ENCODE measurements around the gene SCG5. TPM values are rescaled to one million over a fixed set of nuclear protein-coding genes. Genes with fewer than 3 reads are reported as not detected.
A peak's percentile ranks its signal among the peaks of the same experiment; 100 is the strongest.

The SCG5 gene
- total and polyA plus RNA-seq, 2 donors (not counting 1 experiment from before 2014, with no cell fraction given) = 0.18 TPM; not detected in 1

DNA sequence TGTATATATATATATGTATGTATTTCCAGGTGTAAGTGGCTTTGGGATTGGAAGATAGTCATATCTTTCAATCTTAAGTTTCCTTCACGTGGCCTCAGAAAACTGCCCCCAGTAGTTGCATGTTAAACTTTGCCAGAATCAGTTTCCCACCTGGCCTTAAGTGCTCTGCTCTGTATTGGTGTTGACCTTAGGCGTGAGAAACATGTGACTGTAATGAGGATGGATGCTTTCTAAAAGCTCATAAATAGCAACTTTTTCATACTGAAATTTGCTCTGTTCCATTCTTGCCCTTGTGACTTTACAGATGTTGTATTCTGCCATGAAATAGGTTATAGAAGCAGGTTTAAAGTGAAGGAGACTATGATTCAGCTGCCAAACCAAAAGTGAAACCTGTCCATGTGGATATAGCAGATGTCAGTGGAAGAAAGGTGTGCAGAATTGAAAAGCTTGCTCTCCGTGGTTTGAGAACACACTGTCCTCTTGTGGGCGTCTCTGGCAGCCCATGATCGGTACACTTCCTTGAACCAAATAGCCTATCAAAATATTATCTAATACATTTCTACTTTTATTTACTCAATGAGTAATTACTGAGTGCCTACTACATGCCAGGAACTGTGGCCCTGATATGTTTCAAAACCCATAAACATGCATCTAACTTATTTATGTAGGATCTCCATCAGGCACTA lies 15.8 kb downstream of the SCG5 start:
- H3K4me1 ChIP-seq (ENCODE audit: control insufficient read depth in 2 of 2, insufficient read depth in 2 of 2, low read length in 2 of 2) = no peaks in the 10 kb centered on the region
- H4K20me1 ChIP-seq (ENCODE audit: control insufficient read depth, insufficient read depth, low read length, poor library complexity, severe bottlenecking) = no peaks in the 10 kb centered on the region
- Mint-ChIP-seq H3K4me3 (no peak overlapping the region), H3K4me1 (peaks cover 3% of the 10 kb centered on the region), H3K27ac (no peak overlapping the region), H3K9me3 (ENCODE audit: insufficient read depth) (no peaks in the 10 kb centered on the region), H3K27me3 (no peaks in the 10 kb centered on the region)
- H3K4me3 ChIP-seq (ENCODE audit: control extremely low read depth in 1 of 5, extremely low read depth in 1 of 5, insufficient read depth in 1 of 5, low read depth in 2 of 5, low read length in 4 of 5) = no peak overlapping the region
- no peak for DNase-seq
- ChIA-PET POLR2A (no interaction called here), CTCF (interaction anchor here (1.2 to 2.3 kb wide), 3 partner anchors 298 to 338 kb away, joined by 3 to 9 read pairs (median 4); no protein-coding TSS in a partner anchor)
- TF ChIP-seq, protein P1, sequence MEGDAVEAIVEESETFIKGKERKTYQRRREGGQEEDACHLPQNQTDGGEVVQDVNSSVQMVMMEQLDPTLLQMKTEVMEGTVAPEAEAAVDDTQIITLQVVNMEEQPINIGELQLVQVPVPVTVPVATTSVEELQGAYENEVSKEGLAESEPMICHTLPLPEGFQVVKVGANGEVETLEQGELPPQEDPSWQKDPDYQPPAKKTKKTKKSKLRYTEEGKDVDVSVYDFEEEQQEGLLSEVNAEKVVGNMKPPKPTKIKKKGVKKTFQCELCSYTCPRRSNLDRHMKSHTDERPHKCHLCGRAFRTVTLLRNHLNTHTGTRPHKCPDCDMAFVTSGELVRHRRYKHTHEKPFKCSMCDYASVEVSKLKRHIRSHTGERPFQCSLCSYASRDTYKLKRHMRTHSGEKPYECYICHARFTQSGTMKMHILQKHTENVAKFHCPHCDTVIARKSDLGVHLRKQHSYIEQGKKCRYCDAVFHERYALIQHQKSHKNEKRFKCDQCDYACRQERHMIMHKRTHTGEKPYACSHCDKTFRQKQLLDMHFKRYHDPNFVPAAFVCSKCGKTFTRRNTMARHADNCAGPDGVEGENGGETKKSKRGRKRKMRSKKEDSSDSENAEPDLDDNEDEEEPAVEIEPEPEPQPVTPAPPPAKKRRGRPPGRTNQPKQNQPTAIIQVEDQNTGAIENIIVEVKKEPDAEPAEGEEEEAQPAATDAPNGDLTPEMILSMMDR (IDR thresholded peaks at IDR 0.05) = no peak
- TF ChIP-seq EZH2 (IDR thresholded peaks at IDR 0.05; ENCODE audit: borderline replicate concordance, insufficient read depth, low read depth, low read length, poor library complexity, severe bottlenecking) = no peak
- intact Hi-C loops (cut with micrococcal nuclease) = no loop called here
- peak overlapping the region; percentile 5 for H3K4me2 ChIP-seq (replicated peaks; ENCODE audit: low read depth, low read length, poor library complexity, severe bottlenecking)
- 20% methylated on average over 1 of the region's 5 CpGs for WGBS (ENCODE audit: insufficient coverage)
- no peak for ATAC-seq (ENCODE audit: low read depth)
- H2AFZ ChIP-seq (ENCODE audit: insufficient read depth, low read depth, low read length, poor library complexity, severe bottlenecking) = peak overlapping the region; percentile 56
- no peaks in the 10 kb centered on the region for H3K36me3 ChIP-seq (replicated peaks in 1 of 2; ENCODE audit: control extremely low read depth in 1 of 2, control insufficient read depth in 1 of 2, extremely low read depth in 1 of 2, insufficient read depth in 2 of 2, low read length in 1 of 2)
- H3K27me3 ChIP-seq (replicated peaks in 1 of 4; ENCODE audit: control extremely low read depth in 1 of 4, control insufficient read depth in 3 of 4, insufficient read depth in 4 of 4, low read length in 3 of 4) = no peaks in the 10 kb centered on the region
- no peak overlapping the region for H3K27ac ChIP-seq (ENCODE audit: low read length in 2 of 2)
- H3K79me2 ChIP-seq (ENCODE audit: control insufficient read depth, insufficient read depth, low read length) = no peaks in the 10 kb centered on the region
- no peak overlapping the region for H3K9ac ChIP-seq (ENCODE audit: low read length)
- H3K9me3 ChIP-seq (ENCODE audit: control extremely low read depth in 1 of 3, control insufficient read depth in 2 of 3, insufficient read depth in 1 of 3, low read length in 2 of 3) = no peaks in the 10 kb centered on the region

DNA sequence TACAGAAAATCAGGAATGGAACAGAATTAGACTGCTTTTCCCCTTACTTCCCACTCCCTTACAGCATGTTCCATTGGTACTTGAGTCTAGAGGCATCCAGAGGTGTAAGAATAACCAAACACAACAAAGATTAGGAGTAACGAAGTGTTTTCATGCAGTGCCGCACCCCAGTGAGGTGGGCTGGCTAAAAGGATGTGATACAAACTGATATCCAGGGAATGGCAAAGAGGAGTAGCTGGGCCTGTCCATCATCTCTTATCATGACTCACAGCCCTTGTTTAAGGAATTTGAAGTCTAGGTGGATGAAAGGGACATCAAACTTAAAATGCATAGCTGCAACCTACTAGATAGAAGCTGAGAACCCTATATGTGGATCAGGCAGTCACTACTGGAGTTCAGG lies 16.4 kb downstream of the SCG5 start:
- ATAC-seq (ENCODE audit: low read depth) = no peak
- WGBS (ENCODE audit: insufficient coverage) = no CpG with 5 or more reads among the region's 2 CpGs
- intact Hi-C loops (cut with micrococcal nuclease) = no loop called here

More for the DNA sequence above, 16.4 kb downstream of the SCG5 start:
- Mint-ChIP-seq H3K27me3 (no peaks in the 10 kb centered on the region), H3K27ac (no peak overlapping the region), H3K4me3 (no peak overlapping the region), H3K4me1 (peaks cover 3% of the 10 kb centered on the region), H3K9me3 (ENCODE audit: insufficient read depth) (no peaks in the 10 kb centered on the region)
- no peak for TF ChIP-seq EZH2 (IDR thresholded peaks at IDR 0.05; ENCODE audit: borderline replicate concordance, insufficient read depth, low read depth, low read length, poor library complexity, severe bottlenecking)
- TF ChIP-seq, protein P1 (IDR thresholded peaks at IDR 0.05) = no peak
- no peaks in the 10 kb centered on the region for H3K36me3 ChIP-seq (replicated peaks in 1 of 2; ENCODE audit: control extremely low read depth in 1 of 2, control insufficient read depth in 1 of 2, extremely low read depth in 1 of 2, insufficient read depth in 2 of 2, low read length in 1 of 2)
- DNase-seq = no peak
- H4K20me1 ChIP-seq (ENCODE audit: control insufficient read depth, insufficient read depth, low read length, poor library complexity, severe bottlenecking) = no peaks in the 10 kb centered on the region
- CTCF ChIA-PET = interaction anchor here (1.2 to 3.1 kb wide), 4 partner anchors 298 to 339 kb away, joined by 3 to 18 read pairs (median 6); no protein-coding TSS in a partner anchor
- no peaks in the 10 kb centered on the region for H3K9me3 ChIP-seq (ENCODE audit: control extremely low read depth in 1 of 3, control insufficient read depth in 2 of 3, insufficient read depth in 1 of 3, low read length in 2 of 3)
- H2AFZ ChIP-seq (ENCODE audit: insufficient read depth, low read depth, low read length, poor library complexity, severe bottlenecking) = no peak overlapping the region
- H3K4me3 ChIP-seq (ENCODE audit: control extremely low read depth in 1 of 5, extremely low read depth in 1 of 5, insufficient read depth in 1 of 5, low read depth in 2 of 5, low read length in 4 of 5) = no peak overlapping the region
- no peak overlapping the region for H3K4me2 ChIP-seq (replicated peaks; ENCODE audit: low read depth, low read length, poor library complexity, severe bottlenecking)
- H3K27me3 ChIP-seq (replicated peaks in 1 of 4; ENCODE audit: control extremely low read depth in 1 of 4, control insufficient read depth in 3 of 4, insufficient read depth in 4 of 4, low read length in 3 of 4) = no peaks in the 10 kb centered on the region
- no peaks in the 10 kb centered on the region for H3K79me2 ChIP-seq (ENCODE audit: control insufficient read depth, insufficient read depth, low read length)
- no peak overlapping the region for H3K27ac ChIP-seq (ENCODE audit: low read length in 2 of 2)
- no peaks in the 10 kb centered on the region for H3K4me1 ChIP-seq (ENCODE audit: control insufficient read depth in 2 of 2, insufficient read depth in 2 of 2, low read length in 2 of 2)
- POLR2A ChIA-PET = no interaction called here
- H3K9ac ChIP-seq (ENCODE audit: low read length) = no peak overlapping the region
